Measurements from ENCODE around the gene ZSCAN29. TPM values are rescaled to one million over a fixed set of nuclear protein-coding genes. Genes with fewer than 3 reads are reported as not detected.

Gene ZSCAN29
- total and polyA plus RNA-seq, 2 of the 13 experiments (the other 11 are each of a cell fraction or from before 2014, with no cell fraction given) = 8.3 to 27.4 TPM

GRCh38 chr15:43330780-43331087 lies 40.1 kb downstream of the ZSCAN29 start (continued):
- no peak for TF ChIP-seq ZNF703 (CRISPR knock-in tag; IDR thresholded peaks at IDR 0.05; ENCODE audit: borderline replicate concordance)
- TF ChIP-seq ZNF3 (CRISPR knock-in tag; IDR thresholded peaks at IDR 0.05) = no peak
- 0 out of 2 replicates have a peak, but pooled peaks have one; percentile 15 for TF ChIP-seq MED1 (CRISPR knock-in tag; IDR thresholded peaks at IDR 0.05)
- TF ChIP-seq ZNF207 (IDR thresholded peaks at IDR 0.05; ENCODE audit: borderline replicate concordance) = no peak
- TF ChIP-seq EP300 (IDR thresholded peaks at IDR 0.05; ENCODE audit: low read depth in 2 of 2, low read length in 2 of 2) = no peak
- no peak for TF ChIP-seq EP300 (CRISPR knock-in tag; IDR thresholded peaks at IDR 0.05; ENCODE audit: borderline replicate concordance)
- TF ChIP-seq ZBTB14 (CRISPR knock-in tag; IDR thresholded peaks at IDR 0.05) = no peak
- TF ChIP-seq ZNF572 (CRISPR knock-in tag; IDR thresholded peaks at IDR 0.05) = no peak
- TF ChIP-seq, protein P1, sequence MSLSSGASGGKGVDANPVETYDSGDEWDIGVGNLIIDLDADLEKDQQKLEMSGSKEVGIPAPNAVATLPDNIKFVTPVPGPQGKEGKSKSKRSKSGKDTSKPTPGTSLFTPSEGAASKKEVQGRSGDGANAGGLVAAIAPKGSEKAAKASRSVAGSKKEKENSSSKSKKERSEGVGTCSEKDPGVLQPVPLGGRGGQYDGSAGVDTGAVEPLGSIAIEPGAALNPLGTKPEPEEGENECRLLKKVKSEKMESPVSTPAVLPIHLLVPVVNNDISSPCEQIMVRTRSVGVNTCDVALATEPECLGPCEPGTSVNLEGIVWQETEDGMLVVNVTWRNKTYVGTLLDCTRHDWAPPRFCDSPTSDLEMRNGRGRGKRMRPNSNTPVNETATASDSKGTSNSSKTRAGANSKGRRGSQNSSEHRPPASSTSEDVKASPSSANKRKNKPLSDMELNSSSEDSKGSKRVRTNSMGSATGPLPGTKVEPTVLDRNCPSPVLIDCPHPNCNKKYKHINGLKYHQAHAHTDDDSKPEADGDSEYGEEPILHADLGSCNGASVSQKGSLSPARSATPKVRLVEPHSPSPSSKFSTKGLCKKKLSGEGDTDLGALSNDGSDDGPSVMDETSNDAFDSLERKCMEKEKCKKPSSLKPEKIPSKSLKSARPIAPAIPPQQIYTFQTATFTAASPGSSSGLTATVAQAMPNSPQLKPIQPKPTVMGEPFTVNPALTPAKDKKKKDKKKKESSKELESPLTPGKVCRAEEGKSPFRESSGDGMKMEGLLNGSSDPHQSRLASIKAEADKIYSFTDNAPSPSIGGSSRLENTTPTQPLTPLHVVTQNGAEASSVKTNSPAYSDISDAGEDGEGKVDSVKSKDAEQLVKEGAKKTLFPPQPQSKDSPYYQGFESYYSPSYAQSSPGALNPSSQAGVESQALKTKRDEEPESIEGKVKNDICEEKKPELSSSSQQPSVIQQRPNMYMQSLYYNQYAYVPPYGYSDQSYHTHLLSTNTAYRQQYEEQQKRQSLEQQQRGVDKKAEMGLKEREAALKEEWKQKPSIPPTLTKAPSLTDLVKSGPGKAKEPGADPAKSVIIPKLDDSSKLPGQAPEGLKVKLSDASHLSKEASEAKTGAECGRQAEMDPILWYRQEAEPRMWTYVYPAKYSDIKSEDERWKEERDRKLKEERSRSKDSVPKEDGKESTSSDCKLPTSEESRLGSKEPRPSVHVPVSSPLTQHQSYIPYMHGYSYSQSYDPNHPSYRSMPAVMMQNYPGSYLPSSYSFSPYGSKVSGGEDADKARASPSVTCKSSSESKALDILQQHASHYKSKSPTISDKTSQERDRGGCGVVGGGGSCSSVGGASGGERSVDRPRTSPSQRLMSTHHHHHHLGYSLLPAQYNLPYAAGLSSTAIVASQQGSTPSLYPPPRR (CRISPR knock-in tag; IDR thresholded peaks at IDR 0.05; ENCODE audit: borderline replicate concordance) = 0 out of 2 replicates have a peak, but pooled peaks have one; percentile 6
- no peak for TF ChIP-seq PAX8 (CRISPR knock-in tag; IDR thresholded peaks at IDR 0.05; ENCODE audit: borderline replicate concordance)
- no peak for TF ChIP-seq GPN1 (CRISPR knock-in tag; IDR thresholded peaks at IDR 0.05; ENCODE audit: borderline replicate concordance)
- no peak for TF ChIP-seq ZNF800 (CRISPR knock-in tag; IDR thresholded peaks at IDR 0.05)
- TF ChIP-seq, protein P2, sequence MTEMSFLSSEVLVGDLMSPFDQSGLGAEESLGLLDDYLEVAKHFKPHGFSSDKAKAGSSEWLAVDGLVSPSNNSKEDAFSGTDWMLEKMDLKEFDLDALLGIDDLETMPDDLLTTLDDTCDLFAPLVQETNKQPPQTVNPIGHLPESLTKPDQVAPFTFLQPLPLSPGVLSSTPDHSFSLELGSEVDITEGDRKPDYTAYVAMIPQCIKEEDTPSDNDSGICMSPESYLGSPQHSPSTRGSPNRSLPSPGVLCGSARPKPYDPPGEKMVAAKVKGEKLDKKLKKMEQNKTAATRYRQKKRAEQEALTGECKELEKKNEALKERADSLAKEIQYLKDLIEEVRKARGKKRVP (CRISPR knock-in tag; IDR thresholded peaks at IDR 0.05) = no peak
- TF ChIP-seq ARHGAP35 (CRISPR knock-in tag; IDR thresholded peaks at IDR 0.05; ENCODE audit: borderline replicate concordance) = no peak
- TF ChIP-seq RAD21 (CRISPR knock-in tag; IDR thresholded peaks at IDR 0.05) = no peak
- no peak for TF ChIP-seq ZFP41 (CRISPR knock-in tag; IDR thresholded peaks at IDR 0.05; ENCODE audit: borderline replicate concordance)
- no peak for TF ChIP-seq HCFC1 (IDR thresholded peaks at IDR 0.05; ENCODE audit: low read depth, low read length)
- no peak for TF ChIP-seq TCF12 (IDR thresholded peaks at IDR 0.05)
- no peak for TF ChIP-seq TCF12 (CRISPR knock-in tag; IDR thresholded peaks at IDR 0.05)
- no peak for TF ChIP-seq ZNF30 (CRISPR knock-in tag; IDR thresholded peaks at IDR 0.05)
- TF ChIP-seq KAT2B (IDR thresholded peaks at IDR 0.05; ENCODE audit: borderline replicate concordance, low read depth, low read length) = no peak
- 0 out of 2 replicates have a peak, but pooled peaks have one; percentile 3 for TF ChIP-seq SNAPC2 (CRISPR knock-in tag; IDR thresholded peaks at IDR 0.05)
- TF ChIP-seq ZNF570 (CRISPR knock-in tag; IDR thresholded peaks at IDR 0.05; ENCODE audit: borderline replicate concordance) = 0 out of 2 replicates have a peak, but pooled peaks have one; percentile 72
- TF ChIP-seq SP2 (CRISPR knock-in tag; IDR thresholded peaks at IDR 0.05) = no peak

All from HepG2 (cell line).